Cerebellar nuclear complex (tissue), 1 donor: ENCODE results near the gene LILRB3.
"Not testable (repeated sequence)": the region's sequence is repeated elsewhere in the genome, so short reads cannot be mapped to it uniquely, and the experiment has no call there.

Source experiments
- DNase-seq, 2 experiments: peaks; one replicate each; lab custom pipeline; 2025; lab: John Stamatoyannopoulos, UW

The LILRB3 gene

DNA sequence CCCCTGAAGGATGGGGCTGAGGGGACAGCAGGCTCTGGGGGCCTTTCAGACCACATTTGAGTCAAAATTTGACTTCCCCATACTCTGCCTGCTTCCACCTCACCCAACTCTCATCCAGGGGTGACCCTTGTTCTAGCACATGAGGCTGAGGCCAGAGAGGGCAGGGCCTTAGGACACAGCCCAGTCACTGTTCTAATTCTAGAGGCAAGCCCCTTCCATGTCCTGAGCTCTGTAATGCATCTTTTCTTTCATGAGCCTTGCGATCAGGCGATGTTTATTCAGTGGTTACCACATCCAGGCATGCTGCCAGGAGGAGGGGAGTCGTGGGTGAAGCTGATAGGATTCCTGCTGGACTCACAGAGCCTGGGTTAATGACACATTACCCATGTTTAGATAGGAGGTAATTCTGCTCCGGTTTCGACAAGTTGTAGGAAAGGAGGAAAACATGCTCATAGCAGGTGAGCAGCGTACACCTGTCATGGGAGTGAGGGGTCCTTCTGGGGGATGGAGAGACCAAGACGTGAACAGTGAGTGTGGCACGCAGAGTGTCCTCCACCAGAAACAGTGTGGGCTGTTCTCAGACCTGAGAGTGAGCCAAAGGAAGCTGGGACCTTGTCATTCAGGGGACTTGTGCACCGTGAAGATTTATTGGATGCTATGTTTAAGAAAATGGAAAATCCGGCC lies 12.9 kb downstream of the LILRB3 start:
- no peak for DNase-seq

DNA sequence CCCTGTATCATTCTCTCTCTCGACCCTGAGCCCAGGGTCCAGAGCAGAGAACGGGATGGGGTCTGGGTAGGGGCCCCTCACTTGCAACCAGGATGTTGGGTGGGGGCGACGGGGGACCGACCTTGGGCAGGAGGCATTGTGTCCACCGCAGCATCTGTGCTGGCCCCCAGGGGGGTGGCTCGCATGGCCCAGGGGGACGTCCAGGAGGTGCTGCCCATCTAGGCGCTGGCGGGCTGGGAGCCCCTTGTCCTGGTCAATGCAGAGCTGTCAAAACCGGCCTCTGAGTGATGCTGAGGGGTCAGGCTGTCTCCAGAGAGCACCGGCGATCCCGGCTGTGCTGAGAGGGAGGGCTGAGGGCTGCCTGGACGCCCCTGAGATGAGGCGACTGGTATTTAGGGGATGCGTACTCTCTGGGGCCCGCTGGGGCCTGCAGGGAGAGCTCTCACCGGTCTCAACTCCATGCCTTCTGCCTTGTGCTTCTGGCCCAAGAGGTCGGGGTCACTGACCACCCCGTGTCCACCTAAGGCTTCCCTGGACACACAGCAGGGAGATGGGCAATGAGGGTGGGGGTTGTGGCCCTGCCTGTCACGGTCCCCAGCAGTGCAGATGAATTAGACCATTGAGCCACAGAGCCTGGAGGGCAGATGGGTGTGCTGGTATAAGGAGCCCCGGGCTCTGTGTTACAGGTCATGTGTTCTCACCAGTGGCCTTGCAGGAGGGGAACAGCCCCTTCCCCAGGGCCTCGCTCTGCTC lies 13.6 kb downstream of the LILRB3 start:
- DNase-seq: no peak

DNA sequence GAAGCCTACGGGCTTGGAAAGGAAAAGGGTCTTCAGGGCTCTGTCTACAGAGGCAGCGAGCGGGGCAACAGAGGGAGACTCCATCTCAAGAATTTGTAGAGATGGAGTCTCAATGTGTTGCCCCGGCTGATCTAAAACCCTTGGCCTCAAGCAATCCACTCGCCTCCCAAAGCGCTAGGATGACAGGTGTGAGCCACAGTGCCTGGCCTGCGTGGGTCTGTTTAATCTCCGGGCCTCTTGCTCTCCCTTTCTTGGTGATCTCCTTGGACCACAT lies 14.1 kb downstream of the LILRB3 start:
- DNase-seq: no peak

DNA sequence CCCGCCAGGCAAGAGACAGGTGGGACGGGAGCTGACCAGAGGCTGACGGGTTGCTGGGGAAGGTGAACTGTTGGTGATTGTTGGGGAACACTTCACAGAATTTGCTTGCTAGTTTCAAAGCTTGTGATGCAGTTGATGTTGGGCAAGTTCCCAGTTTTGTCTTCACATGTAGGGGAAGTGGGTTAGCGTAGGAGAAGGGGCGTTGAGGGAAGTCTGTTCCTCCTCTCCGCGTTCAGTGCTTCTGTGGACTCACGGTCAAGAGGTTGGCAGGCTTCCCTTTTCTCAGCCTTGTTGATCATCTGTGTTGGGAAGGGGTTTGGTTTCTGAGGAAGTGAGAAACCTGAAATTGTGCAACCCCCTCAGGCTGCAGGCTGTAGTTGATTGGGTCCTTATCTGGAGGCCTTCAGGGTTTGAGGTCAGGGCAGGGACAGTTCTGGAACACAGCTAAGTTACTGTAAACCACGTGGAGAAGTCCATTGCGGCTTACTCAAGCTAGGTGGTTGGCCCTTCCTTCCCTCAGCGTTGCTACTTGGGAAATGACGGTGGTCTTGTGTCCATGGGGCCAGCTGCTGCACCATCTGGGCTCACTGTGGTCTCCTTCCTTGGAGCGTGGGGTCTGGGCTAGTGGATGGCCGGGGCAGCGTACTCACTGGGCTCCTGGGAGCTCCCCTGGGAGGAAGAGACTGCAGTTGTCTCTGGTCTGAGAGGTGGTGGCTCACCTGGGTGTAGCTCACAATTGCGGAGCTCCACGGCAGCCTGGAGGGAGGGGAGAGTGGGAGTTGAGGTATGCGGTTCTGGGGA lies 14.6 kb downstream of the LILRB3 start:
- no peak for DNase-seq

DNA sequence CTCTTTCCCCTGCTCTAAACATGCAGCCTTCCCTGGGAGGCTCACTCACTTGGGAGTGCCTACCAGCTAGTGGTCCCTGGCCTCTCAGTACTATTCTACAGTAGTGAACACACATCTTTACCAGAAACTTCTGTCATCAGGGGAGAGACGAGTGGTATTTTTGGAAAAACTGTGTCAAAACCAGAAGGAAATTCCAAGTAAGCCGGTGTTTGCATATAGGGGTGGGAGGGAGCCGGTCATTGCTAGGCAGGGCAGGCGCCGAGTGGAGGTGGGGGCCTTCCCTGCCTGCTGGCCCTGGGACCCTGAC lies 15.2 kb downstream of the LILRB3 start:
- DNase-seq: no peak

DNA sequence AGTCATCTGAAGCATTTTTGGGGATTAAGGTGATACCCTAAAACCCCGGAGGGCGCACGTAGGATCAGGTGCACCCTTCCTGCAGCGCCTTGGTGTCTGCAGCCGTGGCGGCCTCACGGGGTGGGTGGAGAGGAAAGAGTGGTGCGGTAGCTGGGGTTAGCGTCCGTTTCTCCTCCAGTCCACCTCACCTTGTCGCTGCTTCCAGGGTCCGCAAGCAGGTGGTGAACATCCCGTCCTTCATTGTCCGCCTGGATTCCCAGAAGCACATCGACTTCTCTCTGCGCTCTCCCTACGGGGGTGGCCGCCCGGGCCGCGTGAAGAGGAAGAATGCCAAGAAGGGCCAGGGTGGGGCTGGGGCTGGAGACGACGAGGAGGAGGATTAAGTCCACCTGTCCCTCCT lies 15.6 kb downstream of the LILRB3 start:
- DNase-seq: not testable (repeated sequence)

DNA sequence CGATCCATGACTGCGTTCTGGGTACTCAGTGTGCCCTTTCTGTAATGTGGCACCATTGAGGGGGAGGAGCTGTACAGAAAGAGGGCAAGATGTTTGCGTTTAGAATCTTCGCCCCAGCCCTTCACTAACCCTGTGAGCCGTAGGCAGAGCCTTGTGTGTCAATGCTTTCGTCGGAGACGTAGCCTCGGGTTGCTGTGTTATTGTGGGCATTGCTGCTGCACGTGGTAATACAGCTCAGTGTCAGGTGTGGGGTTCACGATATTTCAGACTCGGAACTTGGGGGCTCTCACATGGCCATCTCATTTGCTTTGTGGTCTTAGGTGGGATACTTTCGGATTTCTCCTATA lies 16.0 kb downstream of the LILRB3 start:
- DNase-seq: no peak

DNA sequence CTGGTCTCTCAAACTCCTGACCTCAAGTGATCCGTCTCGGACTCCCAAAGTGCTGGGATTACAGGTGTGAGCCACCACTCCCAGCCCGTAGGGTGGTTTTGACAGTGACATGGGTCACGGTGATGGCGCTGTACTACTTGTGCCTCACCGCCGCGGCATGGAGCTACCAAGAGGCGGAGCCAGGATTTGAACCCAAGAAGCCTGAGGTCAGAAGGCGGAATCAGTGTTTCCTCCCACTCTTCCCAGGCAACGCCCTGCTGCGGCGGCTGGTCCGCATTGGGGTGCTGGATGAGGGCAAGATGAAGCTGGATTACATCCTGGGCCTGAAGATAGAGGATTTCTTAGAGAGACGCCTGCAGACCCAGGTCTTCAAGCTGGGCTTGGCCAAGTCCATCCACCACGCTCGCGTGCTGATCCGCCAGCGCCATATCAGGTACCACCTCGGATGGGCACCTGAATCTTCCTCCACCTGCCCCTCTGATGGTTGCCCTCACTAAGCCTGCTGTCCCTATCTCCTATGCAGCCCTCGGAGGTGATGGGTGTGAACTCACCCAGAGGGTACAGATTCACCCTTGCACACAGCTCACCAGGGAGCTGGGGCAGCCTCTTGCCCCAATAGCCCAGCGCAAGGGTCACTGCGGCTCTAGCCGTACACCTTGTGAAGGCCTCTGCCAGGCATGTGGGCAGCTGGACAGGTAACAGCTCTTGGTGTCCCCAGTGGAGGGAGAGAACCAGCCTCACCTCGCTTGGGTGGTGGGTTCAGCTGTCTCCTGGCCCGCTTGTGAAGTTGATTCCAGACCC lies 16.6 kb downstream of the LILRB3 start:
- no peak for DNase-seq

DNA sequence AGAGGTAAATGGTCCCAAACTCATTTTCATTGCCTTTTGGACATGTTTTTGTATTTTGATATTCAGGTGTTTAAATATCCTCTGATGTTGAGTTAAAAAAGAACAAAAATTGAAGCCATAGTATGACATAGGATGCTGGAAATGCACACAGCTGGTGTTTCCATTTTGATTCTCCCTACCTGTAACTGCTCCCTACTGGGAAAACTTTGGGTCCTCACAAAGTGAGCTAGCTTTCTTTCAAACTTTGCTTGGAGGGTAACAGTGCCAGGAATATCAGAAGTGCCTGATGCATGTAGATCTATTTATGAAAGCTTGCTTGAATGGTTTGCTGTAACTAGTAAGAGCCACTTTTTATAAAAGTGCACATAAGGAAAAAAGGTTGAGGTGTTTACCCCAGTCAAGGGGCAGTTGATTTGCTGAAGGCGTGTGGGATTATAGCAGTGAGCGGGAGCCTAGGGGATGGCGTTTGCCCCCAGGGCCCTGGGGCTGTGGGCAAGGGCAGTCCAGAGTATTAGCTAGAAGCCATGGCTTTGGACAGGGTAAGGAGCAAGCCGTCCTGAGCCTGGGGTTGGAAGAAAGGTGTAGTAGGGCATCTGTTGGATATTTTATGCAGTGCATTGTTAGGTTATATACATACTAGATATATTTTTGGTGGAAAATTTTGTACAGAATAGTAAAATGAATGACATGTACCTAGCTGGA lies 17.9 kb downstream of the LILRB3 start:
- DNase-seq: no peak

DNA sequence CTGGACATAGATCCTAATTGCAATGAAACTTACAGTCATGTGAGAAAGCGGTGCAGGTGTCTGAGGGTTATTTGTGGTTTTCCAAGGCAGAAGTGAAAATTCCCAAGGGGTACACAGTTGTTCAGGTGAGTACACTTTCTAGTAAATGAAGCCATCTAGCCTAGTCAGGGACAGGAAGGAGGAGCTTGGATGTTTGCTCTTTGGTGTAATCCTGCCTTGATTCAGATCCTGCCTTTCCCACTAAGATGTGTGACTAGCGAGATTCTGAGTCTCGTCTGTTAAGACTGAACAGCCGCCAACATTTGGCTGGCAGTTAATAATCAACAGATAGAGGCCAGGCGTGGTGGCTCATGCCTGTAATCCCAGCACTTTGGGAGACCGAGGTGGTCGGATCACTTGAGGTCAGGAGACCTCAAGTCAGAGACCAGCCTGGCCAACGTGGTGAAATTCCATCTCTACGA lies 19.6 kb downstream of the LILRB3 start:
- no peak for DNase-seq

DNA sequence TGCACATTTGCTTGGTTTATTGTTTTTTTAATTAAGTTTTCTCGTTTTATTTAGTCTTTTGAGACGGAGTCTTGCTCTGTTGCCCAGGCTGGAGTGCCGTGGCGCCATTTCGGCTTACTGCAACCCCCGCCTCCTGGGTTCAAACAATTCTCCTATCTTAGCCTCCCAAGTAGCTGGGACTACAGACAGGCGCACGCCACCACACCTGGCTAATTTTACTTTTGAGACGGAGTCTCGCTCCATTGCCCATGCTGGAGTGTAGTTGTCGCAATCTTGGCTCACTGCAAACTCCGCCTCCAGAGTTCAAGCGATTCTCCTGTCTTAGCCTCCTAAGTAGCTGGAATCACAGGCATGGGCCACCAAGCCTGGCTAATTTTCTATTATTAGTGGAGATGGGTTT lies 20.8 kb downstream of the LILRB3 start:
- no peak for DNase-seq

DNA sequence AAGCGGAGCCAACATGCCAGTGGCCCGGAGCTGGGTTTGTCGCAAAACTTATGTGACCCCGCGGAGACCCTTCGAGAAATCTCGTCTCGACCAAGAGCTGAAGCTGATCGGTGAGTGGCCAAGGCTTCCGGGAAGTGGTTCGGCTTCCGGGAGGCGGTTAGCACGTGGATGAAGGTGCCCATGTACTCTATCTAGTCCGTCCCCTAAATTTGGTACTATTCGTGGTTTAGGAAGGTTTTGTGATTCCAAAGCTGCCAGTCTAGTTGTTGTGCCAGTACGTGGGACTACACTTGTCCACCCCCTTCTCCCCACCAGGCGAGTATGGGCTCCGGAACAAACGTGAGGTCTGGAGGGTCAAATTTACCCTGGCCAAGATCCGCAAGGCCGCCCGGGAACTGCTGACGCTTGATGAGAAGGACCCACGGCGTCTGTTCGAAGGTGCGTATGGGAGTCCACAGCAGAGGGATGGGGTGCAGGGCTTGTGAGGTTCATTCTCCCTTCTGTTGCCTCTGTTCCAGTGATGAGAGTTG lies 21.6 kb downstream of the LILRB3 start:
- DNase-seq: no peak

DNA sequence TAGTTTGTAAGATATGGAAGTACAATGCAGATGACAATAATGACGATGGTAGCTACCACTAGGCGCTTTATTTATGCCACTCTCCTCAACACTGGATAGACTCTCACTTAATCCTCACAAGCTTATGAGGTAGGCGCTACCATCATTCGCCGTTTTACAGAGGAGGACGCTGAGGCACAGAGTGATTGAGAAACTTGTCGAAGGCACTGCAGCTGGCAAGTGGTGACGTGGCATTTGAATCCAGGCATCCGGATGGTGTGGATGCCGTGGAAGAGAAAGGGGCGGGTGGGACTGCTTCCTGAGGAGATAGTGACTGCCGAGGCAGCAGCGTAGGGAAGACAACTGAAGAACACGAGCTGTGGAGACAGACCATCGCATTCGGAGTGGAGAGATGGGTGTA lies 23.4 kb downstream of the LILRB3 start:
- DNase-seq: no peak

DNA sequence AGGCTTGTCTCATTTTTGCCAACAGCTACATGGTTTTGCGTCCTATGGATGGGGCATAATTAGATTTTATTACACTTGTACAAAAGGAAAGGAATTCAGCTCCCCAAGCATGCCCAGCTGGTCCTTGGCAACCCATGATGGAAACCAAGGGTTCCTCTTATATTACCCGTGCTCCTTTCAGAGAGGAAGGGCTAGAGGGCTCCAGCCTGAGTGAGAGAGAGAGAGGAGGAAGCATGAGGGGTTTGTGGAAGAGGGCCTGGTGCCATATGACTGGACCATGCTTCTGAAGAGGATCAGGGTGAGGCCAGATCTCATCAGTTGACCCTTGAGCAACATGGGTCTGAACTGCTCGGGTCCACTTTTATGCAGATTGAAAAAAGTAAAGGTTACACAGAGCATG lies 25.7 kb downstream of the LILRB3 start:
- no peak for DNase-seq

DNA sequence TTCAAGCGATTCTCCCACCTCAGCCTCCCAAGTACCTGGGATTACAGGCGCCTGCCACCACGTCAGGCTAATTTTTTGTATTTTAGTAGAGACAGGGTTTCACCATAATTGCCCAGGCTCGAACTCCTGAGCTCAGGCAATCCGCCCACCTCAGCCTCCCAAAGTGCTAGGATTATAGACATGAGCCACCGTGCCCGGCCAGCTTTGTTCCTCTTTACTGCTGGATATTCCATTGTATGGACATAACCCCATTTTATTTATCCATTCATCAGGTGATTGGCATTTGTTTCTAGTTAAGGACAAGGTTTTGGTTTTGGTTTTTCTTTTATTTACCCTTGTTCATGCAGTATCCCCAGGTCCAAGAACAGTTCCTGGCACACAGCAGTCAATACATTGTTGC lies 26.3 kb downstream of the LILRB3 start:
- no peak for DNase-seq

DNA sequence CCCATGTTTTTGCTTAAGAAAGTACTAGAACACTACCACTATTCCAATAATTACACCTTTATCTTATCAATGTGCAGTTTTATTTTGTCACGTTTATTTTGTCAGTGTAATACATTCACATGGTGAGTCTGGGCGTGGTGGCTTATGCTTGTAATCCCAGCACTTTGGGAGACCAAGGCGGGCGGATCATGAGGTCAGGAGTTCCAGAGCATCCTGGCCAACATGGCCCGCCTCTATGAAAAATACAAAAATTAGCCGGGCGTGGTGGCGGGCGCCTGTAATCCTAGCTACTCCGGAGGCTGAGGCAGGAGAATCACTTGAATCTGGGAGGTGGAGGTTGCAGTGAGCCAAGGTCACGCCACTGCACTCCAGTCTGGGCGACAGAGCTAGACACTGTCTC lies 28.3 kb downstream of the LILRB3 start:
- not testable (repeated sequence) for DNase-seq

DNA sequence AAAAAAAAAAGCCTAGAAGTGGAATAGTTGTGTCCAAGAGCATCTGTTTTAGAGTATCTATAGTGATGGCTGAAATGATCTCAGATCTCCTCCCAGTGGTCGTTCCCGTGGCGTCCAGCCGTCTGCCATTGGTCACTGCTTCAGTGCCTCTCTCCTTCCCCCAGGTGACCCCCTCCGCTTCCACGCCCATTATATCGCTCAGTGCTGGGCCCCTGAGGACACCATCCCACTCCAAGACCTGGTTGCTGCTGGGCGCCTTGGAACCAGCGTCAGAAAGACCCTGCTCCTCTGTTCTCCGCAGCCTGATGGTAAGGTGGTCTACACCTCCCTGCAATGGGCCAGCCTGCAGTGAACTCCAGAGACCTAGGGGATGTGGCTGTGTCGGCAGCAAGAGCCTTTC lies 29.8 kb downstream of the LILRB3 start:
- no peak for DNase-seq

DNA sequence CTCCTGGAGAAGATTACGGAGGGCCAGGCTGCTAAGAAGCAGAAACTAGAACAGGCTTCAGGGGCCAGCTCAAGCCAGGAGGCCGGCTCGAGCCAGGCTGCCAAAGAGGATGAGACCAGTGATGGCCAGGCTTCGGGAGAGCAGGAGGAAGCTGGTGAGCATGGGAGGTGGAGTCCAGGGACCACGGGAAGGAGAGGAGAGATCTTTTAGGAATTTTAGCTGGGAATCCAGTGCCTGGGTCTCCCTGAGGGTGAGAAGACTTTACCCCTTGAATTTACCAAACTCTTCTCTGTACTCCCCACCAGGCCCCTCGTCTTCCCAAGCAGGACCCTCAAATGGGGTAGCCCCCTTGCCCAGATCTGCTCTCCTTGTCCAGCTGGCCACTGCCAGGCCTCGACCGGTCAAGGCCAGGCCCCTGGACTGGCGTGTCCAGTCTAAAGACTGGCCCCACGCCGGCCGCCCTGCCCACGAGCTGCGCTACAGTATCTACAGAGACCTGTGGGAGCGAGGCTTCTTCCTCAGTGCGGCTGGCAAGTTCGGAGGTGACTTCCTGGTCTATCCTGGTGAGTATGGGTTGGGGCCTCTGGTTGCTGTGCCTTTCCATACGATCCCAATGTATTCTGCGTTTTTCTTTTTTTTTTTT lies 30.9 kb downstream of the LILRB3 start:
- DNase-seq: no peak

DNA sequence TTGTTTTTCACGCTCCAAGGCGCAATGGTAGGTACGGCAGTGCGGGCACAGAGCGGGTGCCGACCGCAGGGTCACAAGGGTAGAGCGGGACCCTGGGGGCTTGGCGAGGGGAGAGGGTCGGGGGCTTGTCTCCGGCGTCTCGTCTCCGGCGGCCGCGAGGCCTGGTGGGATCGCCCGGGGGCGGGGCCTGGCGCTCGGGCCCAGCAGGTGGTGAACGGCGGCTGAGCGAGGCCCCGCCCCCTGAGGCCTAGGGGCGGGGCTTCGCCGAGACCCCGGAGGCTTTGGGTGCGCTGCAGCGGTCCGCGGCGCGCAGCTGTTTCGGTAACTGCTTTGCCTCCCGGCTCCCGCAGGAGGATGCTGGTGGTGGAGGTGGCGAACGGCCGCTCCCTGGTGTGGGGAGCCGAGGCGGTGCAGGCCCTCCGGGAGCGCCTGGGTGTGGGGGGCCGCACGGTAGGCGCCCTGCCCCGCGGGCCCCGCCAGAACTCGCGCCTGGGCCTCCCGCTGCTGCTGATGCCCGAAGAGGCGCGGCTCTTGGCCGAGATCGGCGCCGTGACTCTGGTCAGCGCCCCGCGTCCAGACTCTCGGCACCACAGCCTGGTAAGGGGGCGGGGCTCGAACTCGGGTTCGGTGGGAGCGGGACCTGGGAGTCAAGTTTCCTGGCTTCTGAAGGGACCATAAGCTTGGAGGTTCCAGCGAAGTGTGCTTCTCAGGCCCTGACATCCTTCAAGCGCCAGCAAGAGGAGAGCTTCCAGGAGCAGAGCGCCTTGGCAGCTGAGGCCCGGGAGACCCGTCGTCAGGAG lies 31.6 kb downstream of the LILRB3 start, which contains the start of gene TSEN34:
Gene TSEN34, plus strand, starts transcription at position 298 of the 800 bp plus-strand sequence. Its CDS starts 57 bp downstream, at position 355.
- no peak for DNase-seq

DNA sequence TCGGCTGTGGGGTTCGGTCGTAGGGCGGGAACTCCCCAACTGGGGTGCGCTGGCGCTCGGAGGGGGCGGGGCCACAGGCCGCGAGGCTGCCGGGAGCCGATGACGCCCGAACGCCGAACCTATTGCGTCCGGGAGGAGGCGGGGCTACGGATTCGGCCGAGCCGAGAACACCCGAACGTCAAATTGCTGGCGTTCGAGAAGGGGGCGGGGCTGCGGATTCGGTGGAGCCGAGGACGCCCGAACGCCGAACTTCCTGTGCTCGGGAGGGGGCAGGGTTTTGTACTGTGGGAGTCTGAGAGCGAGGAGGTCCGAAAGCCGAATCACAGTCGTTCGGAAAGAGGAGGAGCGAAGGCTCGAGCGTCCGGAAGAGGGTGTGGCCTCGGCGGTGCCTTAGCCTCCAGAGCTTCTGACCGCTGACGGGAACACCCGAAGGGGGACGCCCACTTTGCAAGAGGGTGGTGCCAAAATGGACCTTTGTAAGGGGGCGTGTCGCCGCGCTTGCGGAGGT lies 32.2 kb downstream of the LILRB3 start:
- peak; percentile 96 to 97 for DNase-seq
